Epithelial cell of esophagus (primary cell): ENCODE data around the gene FUNDC2.

Source experiments
- DNase-seq: peaks from one replicate; pipeline ENCODE4 v3.0.0; 2010; ENCODE audit warnings: low read depth
- H3K4me3 ChIP-seq: 2 replicates; pipeline ENCODE4 v1.5.1; 2011; ENCODE audit warnings: mild to moderate bottlenecking, low read length, control low read depth
- TF ChIP-seq, protein P1 (sequence below): IDR thresholded peaks from 2 replicates; pipeline ENCODE4 v1.5.1; 2011; ENCODE audit warnings: low read depth, mild to moderate bottlenecking, low read length, control low read depth, inconsistent platforms; ENCODE audit not compliant: insufficient read depth; ENCODE audit errors: missing control alignments

FUNDC2 gene

GRCh38 chrX:155070663-155070974 lies 44.0 kb downstream of the FUNDC2 start:
- DNase-seq: no peak
- TF ChIP-seq, protein P1, sequence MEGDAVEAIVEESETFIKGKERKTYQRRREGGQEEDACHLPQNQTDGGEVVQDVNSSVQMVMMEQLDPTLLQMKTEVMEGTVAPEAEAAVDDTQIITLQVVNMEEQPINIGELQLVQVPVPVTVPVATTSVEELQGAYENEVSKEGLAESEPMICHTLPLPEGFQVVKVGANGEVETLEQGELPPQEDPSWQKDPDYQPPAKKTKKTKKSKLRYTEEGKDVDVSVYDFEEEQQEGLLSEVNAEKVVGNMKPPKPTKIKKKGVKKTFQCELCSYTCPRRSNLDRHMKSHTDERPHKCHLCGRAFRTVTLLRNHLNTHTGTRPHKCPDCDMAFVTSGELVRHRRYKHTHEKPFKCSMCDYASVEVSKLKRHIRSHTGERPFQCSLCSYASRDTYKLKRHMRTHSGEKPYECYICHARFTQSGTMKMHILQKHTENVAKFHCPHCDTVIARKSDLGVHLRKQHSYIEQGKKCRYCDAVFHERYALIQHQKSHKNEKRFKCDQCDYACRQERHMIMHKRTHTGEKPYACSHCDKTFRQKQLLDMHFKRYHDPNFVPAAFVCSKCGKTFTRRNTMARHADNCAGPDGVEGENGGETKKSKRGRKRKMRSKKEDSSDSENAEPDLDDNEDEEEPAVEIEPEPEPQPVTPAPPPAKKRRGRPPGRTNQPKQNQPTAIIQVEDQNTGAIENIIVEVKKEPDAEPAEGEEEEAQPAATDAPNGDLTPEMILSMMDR: no peak
- peak overlapping the region; percentile 63 for H3K4me3 ChIP-seq

- peak; percentile 81 for DNase-seq
- H3K4me3 ChIP-seq: peak within 1 kb of the TSS; percentile 69
- TF ChIP-seq, protein P1: no peak
Observed at GRCh38 chrX:155070975-155071693, 44.5 kb downstream of the FUNDC2 start, which contains the start of the genes BRCC3, CMC4 and MTCP1. Gene BRCC3, plus strand, starts transcription at chrX:155071508. Its CDS starts 20 bp downstream, at chrX:155071528. Gene CMC4, minus strand, starts transcription at chrX:155071136. Its CDS starts 7,113 bp downstream, at chrX:155064023. Gene MTCP1, minus strand, starts transcription at chrX:155071136. Its CDS starts 5,126 bp downstream, at chrX:155066010.

DNA sequence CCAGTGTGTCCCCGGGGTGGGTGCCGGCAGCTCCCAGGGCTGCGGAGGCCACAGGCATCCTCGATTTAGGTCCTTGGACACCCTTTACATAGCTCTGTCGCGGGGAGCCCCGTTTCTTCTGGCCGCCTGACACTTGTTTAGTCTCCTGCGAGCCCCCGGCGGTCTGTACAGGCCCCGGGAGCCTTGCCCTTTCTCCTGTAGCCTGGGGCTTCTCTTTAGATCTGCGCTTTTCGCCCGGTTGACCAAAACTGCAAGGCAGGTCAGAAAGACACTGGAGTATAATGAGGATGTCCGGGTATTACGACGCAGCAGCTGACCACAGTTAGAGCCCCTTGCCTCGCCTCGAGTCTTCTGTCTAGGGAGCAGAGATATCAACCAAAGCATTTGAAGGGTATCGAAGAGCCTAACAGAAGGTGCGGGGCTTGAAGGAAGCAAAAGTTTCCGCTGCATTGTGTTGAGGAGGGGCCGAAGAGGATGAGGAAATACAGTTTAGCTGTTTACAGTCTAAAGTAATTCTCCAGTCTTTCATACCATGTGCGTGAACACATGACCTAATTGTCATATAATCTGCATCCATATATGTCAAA lies 45.1 kb downstream of the FUNDC2 start:
- no peak for DNase-seq
- TF ChIP-seq, protein P1: no peak
- peak overlapping the region; percentile 69 for H3K4me3 ChIP-seq

DNA sequence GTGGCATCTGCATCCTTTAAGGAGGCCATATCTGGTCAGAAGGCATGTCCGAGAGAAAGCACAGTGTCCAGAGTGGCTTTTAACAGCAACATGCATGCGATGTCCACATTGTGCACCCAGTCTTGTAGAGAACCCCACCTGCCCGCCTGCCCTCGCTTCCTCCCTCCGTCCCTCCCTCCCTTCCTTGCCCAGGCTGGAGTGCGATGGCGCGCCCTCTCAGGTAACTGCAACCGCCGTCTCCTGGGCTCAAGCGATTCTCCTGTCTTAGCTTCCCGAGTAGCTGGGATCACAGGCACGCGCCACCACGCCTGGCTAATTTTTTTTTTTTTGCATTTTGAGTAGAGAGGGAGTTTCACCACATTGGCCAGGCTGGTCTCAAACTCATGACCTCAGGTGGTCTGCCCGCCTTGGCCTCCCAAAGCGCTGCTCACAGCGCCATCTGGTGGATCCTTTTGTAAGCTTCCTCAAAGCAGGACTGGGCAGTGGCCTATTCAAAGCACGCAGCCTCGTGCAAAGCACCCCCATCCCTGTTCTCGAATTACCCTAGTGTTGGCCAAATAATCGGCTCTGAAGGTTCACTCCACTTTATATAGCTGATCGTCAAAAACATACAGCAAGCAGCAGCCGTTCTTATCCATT lies 59.7 kb downstream of the FUNDC2 start:
- H3K4me3 ChIP-seq: no peak overlapping the region
- TF ChIP-seq, protein P1: peak; percentile 50
- DNase-seq: peak; percentile 21

GRCh38 chrX:155086961-155087735 lies 60.5 kb downstream of the FUNDC2 start:
- TF ChIP-seq, protein P1: no peak
- no peak for DNase-seq
- no peak overlapping the region for H3K4me3 ChIP-seq

DNA sequence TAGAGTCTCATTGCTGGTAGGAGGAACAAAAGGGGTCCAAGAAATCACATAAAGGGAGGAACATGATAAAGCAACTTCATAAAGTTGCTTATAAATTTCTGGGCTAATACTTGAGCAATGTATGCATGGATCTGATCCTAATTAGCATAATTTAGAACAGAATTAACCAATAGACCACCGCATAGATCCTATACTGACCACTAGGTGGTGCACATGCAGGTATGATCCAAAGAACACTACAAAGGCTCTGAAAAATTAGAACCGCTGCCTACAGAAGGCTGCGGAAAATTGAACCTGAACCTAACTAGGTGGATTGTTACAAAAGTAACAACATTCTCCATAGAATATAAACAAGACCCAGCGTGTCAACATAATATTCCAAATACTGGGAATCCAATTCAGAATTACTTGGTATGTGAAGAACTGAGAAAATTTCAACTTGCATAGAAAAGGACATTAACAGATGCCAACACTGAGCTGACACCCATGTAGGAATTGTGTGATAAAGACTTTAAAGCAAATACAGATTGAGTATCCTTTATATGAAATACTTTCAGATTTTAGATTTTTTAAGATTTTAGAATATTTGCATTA lies 67.9 kb downstream of the FUNDC2 start:
- no peak overlapping the region for H3K4me3 ChIP-seq
- TF ChIP-seq, protein P1: peak; percentile 60
- peak; percentile 48 for DNase-seq
